KMS-11 (cell line): ENCODE results near the gene FAM209B.
"Not testable (repeated sequence)": the region's sequence is repeated elsewhere in the genome, so short reads cannot be mapped to it uniquely, and the experiment has no call there.

Experiments used
- H2AFZ ChIP-seq: fragments of 200-600 bp; sonication (generic); 2 replicates; pipeline ENCODE4 v1.6.1; 2016; ENCODE audit warnings: antibody characterized with exemption, mixed run types, low read depth
- H3K27ac ChIP-seq: fragments of 200-600 bp; sonication (generic); 2 replicates; pipeline ENCODE4 v1.6.1; 2016; ENCODE audit warnings: mild to moderate bottlenecking, mixed run types
- H3K27me3 ChIP-seq: fragments of 200-600 bp; sonication (generic); 2 replicates; pipeline ENCODE4 v1.6.1; 2017; ENCODE audit warnings: mild to moderate bottlenecking, low read depth, mixed run types, moderate library complexity; ENCODE audit not compliant: insufficient read depth
- H3K36me3 ChIP-seq: fragments of 200-600 bp; sonication (generic); 2 replicates; pipeline ENCODE4 v1.6.1; 2017; ENCODE audit warnings: mild to moderate bottlenecking, mixed run types; ENCODE audit not compliant: insufficient read depth
- H3K4me1 ChIP-seq: fragments of 200-600 bp; sonication (generic); 2 replicates; pipeline ENCODE4 v1.6.1; 2016; ENCODE audit warnings: mild to moderate bottlenecking, low read depth, mixed run types; ENCODE audit not compliant: poor library complexity, severe bottlenecking
- H3K4me2 ChIP-seq: fragments of 200-600 bp; sonication (generic); 2 replicates; pipeline ENCODE4 v1.7.0; 2016; ENCODE audit warnings: mild to moderate bottlenecking, mixed run types
- H3K4me3 ChIP-seq: fragments of 200-600 bp; sonication (generic); IDR thresholded peaks from 2 replicates; pipeline ENCODE4 v1.6.1; 2017; ENCODE audit warnings: low read depth, low read length, mixed read lengths; ENCODE audit not compliant: insufficient read depth
- H3K79me2 ChIP-seq: fragments of 200-600 bp; sonication (generic); 2 replicates; pipeline ENCODE4 v1.6.1; 2016; ENCODE audit warnings: low read depth, mixed run types; ENCODE audit not compliant: insufficient read depth
- H3K9ac ChIP-seq: fragments of 200-600 bp; sonication (generic); 2 replicates; pipeline ENCODE4 v1.6.1; 2016; ENCODE audit warnings: mild to moderate bottlenecking, mixed run types
- H4K20me1 ChIP-seq: fragments of 200-600 bp; sonication (generic); 2 replicates; pipeline ENCODE4 v1.6.1; 2016; ENCODE audit warnings: mild to moderate bottlenecking, mixed run types; ENCODE audit not compliant: insufficient read depth
- CTCF ChIP-seq: fragments of 200-600 bp; sonication (generic); conservative IDR thresholded peaks from 2 replicates; pipeline ENCODE4 v1.6.1; 2017; ENCODE audit warnings: low read depth, mild to moderate bottlenecking, antibody characterized with exemption, low read length, moderate library complexity, mixed read lengths

Gene FAM209B

GRCh38 chr20:56518126-56518525 lies 14.9 kb upstream of the FAM209B start:
- H3K79me2 ChIP-seq: no peaks in the 10 kb centered on the region
- H3K4me1 ChIP-seq: no peaks in the 10 kb centered on the region
- no peak for TF ChIP-seq CTCF
- no peaks in the 10 kb centered on the region for H4K20me1 ChIP-seq
- no peak overlapping the region for H2AFZ ChIP-seq
- no peak overlapping the region for H3K9ac ChIP-seq
- H3K27me3 ChIP-seq: no peaks in the 10 kb centered on the region
- peaks cover 14% of the 10 kb centered on the region; the same call in 1 of the 2 replicates for H3K36me3 ChIP-seq
- no peak overlapping the region for H3K27ac ChIP-seq
- H3K4me2 ChIP-seq: no peak overlapping the region
- no peak overlapping the region for H3K4me3 ChIP-seq

- no peaks in the 10 kb centered on the region for H4K20me1 ChIP-seq
- H3K36me3 ChIP-seq: peaks cover 14% of the 10 kb centered on the region; the same call in 1 of the 2 replicates
- TF ChIP-seq CTCF: no peak
- no peak overlapping the region for H3K4me2 ChIP-seq
- H3K4me1 ChIP-seq: no peaks in the 10 kb centered on the region
- no peaks in the 10 kb centered on the region for H3K79me2 ChIP-seq
- no peak overlapping the region for H2AFZ ChIP-seq
- H3K4me3 ChIP-seq: no peak overlapping the region
- H3K27ac ChIP-seq: no peak overlapping the region
- no peaks in the 10 kb centered on the region for H3K27me3 ChIP-seq
- no peak overlapping the region for H3K9ac ChIP-seq
Observed at GRCh38 chr20:56518721-56519398, 14.2 kb upstream of the FAM209B start.

GRCh38 chr20:56519551-56519950 lies 13.5 kb upstream of the FAM209B start:
- H4K20me1 ChIP-seq: no peaks in the 10 kb centered on the region
- H3K36me3 ChIP-seq: peaks cover 14% of the 10 kb centered on the region; the same call in 1 of the 2 replicates
- no peaks in the 10 kb centered on the region for H3K27me3 ChIP-seq
- H3K79me2 ChIP-seq: no peaks in the 10 kb centered on the region
- H3K4me2 ChIP-seq: no peak overlapping the region
- TF ChIP-seq CTCF: no peak
- no peak overlapping the region for H3K4me3 ChIP-seq
- H3K4me1 ChIP-seq: no peaks in the 10 kb centered on the region
- no peak overlapping the region for H3K27ac ChIP-seq
- no peak overlapping the region for H2AFZ ChIP-seq
- H3K9ac ChIP-seq: no peak overlapping the region

- Histone ChIP-seq H3K27ac (no peak overlapping the region), H3K36me3 (peaks cover 14% of the 10 kb centered on the region; the same call in 1 of the 2 replicates), H2AFZ (no peak overlapping the region), H3K4me1 (no peaks in the 10 kb centered on the region), H4K20me1 (no peaks in the 10 kb centered on the region), H3K27me3 (no peaks in the 10 kb centered on the region), H3K79me2 (no peaks in the 10 kb centered on the region), H3K4me3 (no peak overlapping the region), H3K9ac (no peak overlapping the region), H3K4me2 (no peak overlapping the region)
- no peak for TF ChIP-seq CTCF
Observed at GRCh38 chr20:56520180-56520579, 12.9 kb upstream of the FAM209B start.

- peaks cover 14% of the 10 kb centered on the region; the same call in 1 of the 2 replicates for H3K36me3 ChIP-seq
- not testable (repeated sequence) for H4K20me1 ChIP-seq, H3K9ac ChIP-seq
Observed at GRCh38 chr20:56520746-56521354, 12.2 kb upstream of the FAM209B start.

More at GRCh38 chr20:56520746-56521354, 12.2 kb upstream of the FAM209B start:
- not testable (repeated sequence) for H3K4me1 ChIP-seq, H3K79me2 ChIP-seq, H3K4me2 ChIP-seq, H3K4me3 ChIP-seq, H3K27me3 ChIP-seq, H3K27ac ChIP-seq, H2AFZ ChIP-seq
